22Rv1 (cell line): ENCODE data around the gene HMG20B.

Source experiments
- CTCF ChIP-seq: fragments of 450-650 bp; IDR thresholded peaks from 2 replicates; pipeline ENCODE4 v1.5.1; 2017; ENCODE audit warnings: mild to moderate bottlenecking
- ZFX ChIP-seq: fragments of 450-650 bp; IDR thresholded peaks from 2 replicates; pipeline ENCODE4 v1.6.1; 2017; ENCODE audit warnings: antibody characterized with exemption, borderline replicate concordance

GRCh38 chr19:3601021-3601420, 28.3 kb downstream of the HMG20B start:
- TF ChIP-seq CTCF (no peak), ZFX (no peak)
